Duodenal mucosa (tissue), 2 donors: ENCODE measurements around the gene CAPN9.

Experiments
- H3K27ac ChIP-seq: one replicate; pipeline ENCODE4 v1.7.0; 2013; ENCODE audit warnings: low read depth, low read length
- H3K27me3 ChIP-seq, 2 donors: one replicate each; pipeline ENCODE4 v1.7.0; 2013; ENCODE audit warnings: low read length in 2 of 2, control low read depth in 1 of 2; ENCODE audit not compliant: insufficient read depth in 2 of 2, control insufficient read depth in 1 of 2
- H3K36me3 ChIP-seq, 2 donors: one replicate each; pipeline ENCODE4 v1.7.0; 2013; ENCODE audit warnings: low read length in 2 of 2, control low read depth in 1 of 2; ENCODE audit not compliant: insufficient read depth in 2 of 2, control insufficient read depth in 1 of 2
- H3K4me1 ChIP-seq, 2 donors: one replicate each; pipeline ENCODE4 v1.7.0; 2013; ENCODE audit warnings: low read length in 2 of 2, control low read depth in 1 of 2; ENCODE audit not compliant: insufficient read depth in 2 of 2, control insufficient read depth in 1 of 2
- H3K4me3 ChIP-seq, 2 donors: one replicate each; pipeline ENCODE4 v1.7.0; 2013; ENCODE audit warnings: low read length in 2 of 2, low read depth in 1 of 2
- H3K9ac ChIP-seq, 2 donors: one replicate each; pipeline ENCODE4 v1.7.0; 2013; ENCODE audit warnings: low read length in 2 of 2, low read depth in 1 of 2
- H3K9me3 ChIP-seq, 2 donors: one replicate each; pipeline ENCODE4 v1.7.0; 2013; ENCODE audit warnings: low read length in 2 of 2, control low read depth in 1 of 2; ENCODE audit not compliant: control insufficient read depth in 1 of 2

CAPN9 gene

DNA sequence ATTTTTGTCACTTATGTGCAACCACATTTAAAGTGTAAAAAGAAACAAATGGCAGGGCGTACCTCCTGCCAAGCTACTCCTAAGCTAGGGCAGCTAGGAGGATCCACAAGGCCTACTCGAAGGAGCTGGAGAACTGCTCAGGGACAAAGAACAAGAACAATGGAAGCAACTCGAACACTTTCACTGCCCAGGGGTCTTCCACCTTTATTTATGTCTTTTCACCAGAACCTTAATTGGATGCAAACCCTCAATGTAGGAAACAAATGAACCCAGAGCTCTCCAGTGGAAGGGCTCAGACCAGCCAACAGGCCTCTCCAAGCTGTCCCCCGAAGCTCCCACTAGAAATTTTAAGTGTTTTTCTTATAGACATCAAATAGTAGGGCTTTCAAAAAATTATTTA is 81.2 kb downstream of the CAPN9 start:
- Histone ChIP-seq H3K36me3 (no peaks in the 10 kb centered on the region), H3K9ac (no peak overlapping the region), H3K4me3 (no peak overlapping the region), H3K27me3 (no peaks in the 10 kb centered on the region), H3K27ac (no peak overlapping the region), H3K4me1 (peaks cover 29 to 43% of the 10 kb centered on the region in 2 donors), H3K9me3 (no peaks in the 10 kb centered on the region)

DNA sequence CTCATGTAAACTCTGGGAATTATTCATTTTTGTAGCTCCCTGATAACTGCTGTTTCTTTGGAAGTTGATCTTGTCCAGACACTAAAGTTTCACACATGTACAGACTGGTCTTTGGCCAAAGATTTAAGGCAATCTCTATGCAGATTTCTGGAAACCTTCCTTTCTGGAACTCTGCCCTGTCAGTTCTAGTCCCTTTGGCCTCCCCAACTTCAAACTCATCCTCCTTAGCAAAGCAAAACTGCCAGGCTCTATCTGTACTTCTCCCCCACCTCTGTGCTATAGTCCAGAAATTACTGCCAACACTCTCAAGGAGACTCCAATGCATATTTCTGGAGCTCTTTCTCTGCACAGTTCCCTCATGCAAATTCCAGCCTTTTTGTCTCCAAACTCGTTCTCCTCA is 84.6 kb downstream of the CAPN9 start:
- no peaks in the 10 kb centered on the region for H3K9me3 ChIP-seq
- no peak overlapping the region for H3K9ac ChIP-seq
- no peak overlapping the region for H3K27ac ChIP-seq
- H3K4me1 ChIP-seq = peaks cover 0 to 10% of the 10 kb centered on the region in 2 donors
- H3K36me3 ChIP-seq = no peaks in the 10 kb centered on the region
- no peaks in the 10 kb centered on the region for H3K27me3 ChIP-seq
- H3K4me3 ChIP-seq = no peak overlapping the region

DNA sequence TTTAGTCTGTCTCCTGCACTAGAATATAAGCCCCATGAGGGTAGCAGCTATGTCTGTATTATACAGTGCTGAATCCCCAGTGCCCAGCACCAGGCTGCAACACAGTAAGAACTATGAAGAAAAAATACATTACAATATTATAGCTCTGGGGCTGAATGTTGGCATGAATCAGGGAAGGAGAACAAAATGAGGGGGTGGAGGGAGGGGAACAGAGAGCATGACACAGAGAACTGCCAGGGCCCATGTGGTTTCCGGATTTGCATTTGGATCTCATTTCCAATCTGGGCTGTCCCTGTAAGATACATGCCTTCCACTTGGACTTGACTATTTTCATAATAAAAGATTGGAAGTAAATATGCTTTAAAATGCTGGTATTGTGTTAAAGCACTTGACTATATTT is 85.3 kb downstream of the CAPN9 start:
- Histone ChIP-seq H3K9ac (no peak overlapping the region), H3K27me3 (no peaks in the 10 kb centered on the region), H3K27ac (no peak overlapping the region), H3K36me3 (no peaks in the 10 kb centered on the region), H3K4me3 (no peak overlapping the region), H3K4me1 (peaks cover 0 to 5% of the 10 kb centered on the region in 2 donors), H3K9me3 (no peaks in the 10 kb centered on the region)

DNA sequence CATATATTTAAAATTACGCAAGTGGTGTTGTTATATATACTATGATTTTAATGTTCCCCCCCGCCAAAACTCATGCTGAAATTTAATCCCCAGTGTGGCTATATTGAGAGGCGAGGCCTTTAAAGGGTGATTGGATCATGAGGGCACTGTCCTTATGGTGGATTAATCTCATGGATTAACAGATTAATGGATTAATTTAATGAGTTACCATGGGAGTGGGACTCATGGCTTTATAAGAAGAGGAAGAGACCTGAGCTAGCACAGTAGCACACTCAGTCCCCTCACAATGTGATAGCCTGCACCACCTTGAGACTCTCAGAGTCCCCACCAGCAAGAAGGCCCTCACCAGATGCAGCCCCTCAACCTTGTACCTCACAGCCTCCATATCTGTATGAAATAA is 86.3 kb downstream of the CAPN9 start:
- Histone ChIP-seq H3K4me3 (no peak overlapping the region), H3K27me3 (no peaks in the 10 kb centered on the region)

DNA sequence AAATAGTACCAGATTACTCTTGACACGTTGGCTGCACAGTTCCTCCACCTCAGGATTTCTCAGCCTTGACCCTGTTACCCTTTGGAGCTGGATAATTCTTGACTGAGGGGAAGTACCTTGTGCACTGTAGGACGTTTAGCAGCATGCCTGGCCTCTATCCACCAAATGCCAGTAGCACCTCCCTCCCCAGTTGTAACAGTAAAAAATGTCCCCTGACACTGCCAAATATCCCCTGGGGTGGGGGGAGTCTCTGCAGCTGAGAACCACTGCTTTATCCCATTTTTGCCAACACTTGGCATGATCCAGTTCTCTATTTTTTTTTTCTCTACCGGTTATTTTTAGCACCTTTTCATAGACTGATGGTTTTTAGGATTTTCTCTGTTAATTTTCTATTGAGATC is 87.1 kb downstream of the CAPN9 start:
- Histone ChIP-seq H3K4me1 (peaks cover 0 to 4% of the 10 kb centered on the region in 2 donors), H3K9ac (no peak overlapping the region), H3K36me3 (peaks cover 0 to 9% of the 10 kb centered on the region in 2 donors), H3K27me3 (no peaks in the 10 kb centered on the region), H3K27ac (no peak overlapping the region), H3K9me3 (no peaks in the 10 kb centered on the region), H3K4me3 (no peak overlapping the region)

More for the DNA sequence above, 86.3 kb downstream of the CAPN9 start:
- Histone ChIP-seq H3K9me3 (no peaks in the 10 kb centered on the region), H3K27ac (no peak overlapping the region), H3K36me3 (peaks cover 0 to under 1% of the 10 kb centered on the region in 2 donors), H3K9ac (no peak overlapping the region), H3K4me1 (peaks cover 0 to 4% of the 10 kb centered on the region in 2 donors)

DNA sequence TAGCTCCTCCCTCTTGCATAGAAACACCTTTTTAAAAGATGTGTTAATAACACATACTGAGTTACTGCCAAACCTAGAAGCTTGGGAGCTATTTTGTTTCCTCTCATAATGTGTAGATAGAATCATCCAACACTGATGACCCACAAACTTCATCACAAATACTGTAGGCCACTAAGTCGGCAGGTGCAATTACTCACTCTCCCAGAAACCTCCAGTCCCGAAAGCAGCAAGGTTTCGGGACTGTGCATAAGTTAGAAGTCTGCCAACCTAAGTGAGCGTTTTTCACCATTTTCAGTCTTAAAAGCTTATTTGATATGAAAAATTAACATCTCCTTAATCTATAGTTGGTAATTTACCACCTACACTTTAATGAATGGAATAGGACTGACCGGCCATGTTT is 89.2 kb downstream of the CAPN9 start:
- H3K27ac ChIP-seq = no peak overlapping the region
- H3K36me3 ChIP-seq = peaks cover 0 to 22% of the 10 kb centered on the region in 2 donors
- H3K4me3 ChIP-seq = no peak overlapping the region
- no peaks in the 10 kb centered on the region for H3K9me3 ChIP-seq
- no peak overlapping the region for H3K9ac ChIP-seq
- H3K4me1 ChIP-seq = peaks cover 0 to 4% of the 10 kb centered on the region in 2 donors
- no peaks in the 10 kb centered on the region for H3K27me3 ChIP-seq

DNA sequence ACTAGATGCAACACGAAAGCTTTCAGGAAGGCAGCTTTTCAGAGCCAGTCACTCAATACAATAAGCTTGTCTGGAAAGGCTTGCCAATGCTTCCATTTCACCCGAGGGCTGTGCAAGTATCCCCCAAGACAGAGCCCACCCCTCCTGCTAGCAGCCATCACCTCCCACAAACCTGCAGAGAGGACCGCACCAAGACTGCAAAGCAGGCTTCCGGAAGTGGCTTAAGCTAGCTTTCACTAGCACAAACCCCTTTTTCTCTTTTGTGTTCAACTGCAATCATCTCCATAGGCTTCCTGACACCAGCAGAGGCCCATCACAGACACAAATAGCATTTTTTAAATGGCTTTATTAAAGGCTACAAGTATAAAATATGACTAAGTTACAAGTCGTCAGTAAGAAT is 89.6 kb downstream of the CAPN9 start:
- H3K36me3 ChIP-seq = peaks cover 0 to 27% of the 10 kb centered on the region in 2 donors
- peaks cover 0 to 3% of the 10 kb centered on the region in 2 donors for H3K4me1 ChIP-seq
- H3K27ac ChIP-seq = no peak overlapping the region
- H3K9me3 ChIP-seq = no peaks in the 10 kb centered on the region
- H3K4me3 ChIP-seq = no peak overlapping the region
- H3K9ac ChIP-seq = no peak overlapping the region
- no peaks in the 10 kb centered on the region for H3K27me3 ChIP-seq

DNA sequence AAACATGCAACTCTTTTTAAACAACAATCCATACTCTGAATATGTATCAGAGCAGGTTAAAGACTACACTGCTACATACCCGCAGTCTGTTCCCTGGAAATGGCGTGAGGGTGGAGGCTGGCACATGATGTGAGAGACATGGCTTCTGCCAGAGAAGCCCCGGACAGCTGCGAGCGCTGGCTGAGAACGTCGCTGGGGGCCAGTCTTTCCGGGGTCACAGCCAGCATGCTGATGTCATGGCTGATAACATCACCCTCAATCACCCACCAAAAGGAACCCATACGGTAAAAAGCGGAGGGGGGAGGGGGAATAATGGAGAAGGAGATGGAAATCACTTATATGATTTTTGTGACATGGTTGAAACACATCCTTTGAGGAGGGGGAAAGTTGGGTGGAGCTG is 92.0 kb downstream of the CAPN9 start:
- H3K9ac ChIP-seq = no peak overlapping the region
- H3K36me3 ChIP-seq = peaks cover 0 to 47% of the 10 kb centered on the region in 2 donors
- no peak overlapping the region for H3K27ac ChIP-seq
- no peaks in the 10 kb centered on the region for H3K9me3 ChIP-seq
- no peak overlapping the region for H3K4me3 ChIP-seq
- H3K27me3 ChIP-seq = no peaks in the 10 kb centered on the region
- no peaks in the 10 kb centered on the region for H3K4me1 ChIP-seq

DNA sequence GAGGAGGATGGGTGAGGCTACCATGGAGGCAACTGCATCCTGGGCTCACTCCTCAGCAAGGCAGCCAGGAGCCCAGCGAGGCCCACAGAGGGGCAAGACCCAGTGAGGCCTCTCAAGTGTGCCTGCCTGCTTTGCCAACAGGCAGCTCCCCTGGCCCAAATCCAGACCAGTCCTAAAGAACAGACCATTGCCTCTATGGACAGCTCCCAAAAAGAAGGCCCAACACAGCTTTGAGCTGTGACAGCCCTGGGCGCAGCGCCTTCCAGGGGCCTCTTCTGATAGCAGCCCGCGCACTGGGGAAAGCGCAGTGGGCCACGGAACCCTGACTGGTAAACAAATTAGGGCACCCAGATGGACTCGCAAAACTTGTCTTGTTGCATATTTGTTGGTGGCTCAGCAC is 95.6 kb downstream of the CAPN9 start:
- no peak overlapping the region for H3K9ac ChIP-seq
- H3K36me3 ChIP-seq = peaks cover 0 to 52% of the 10 kb centered on the region in 2 donors
- H3K4me1 ChIP-seq = no peaks in the 10 kb centered on the region
- H3K27ac ChIP-seq = no peak overlapping the region
- no peak overlapping the region for H3K4me3 ChIP-seq
- H3K27me3 ChIP-seq = no peaks in the 10 kb centered on the region
- no peaks in the 10 kb centered on the region for H3K9me3 ChIP-seq

DNA sequence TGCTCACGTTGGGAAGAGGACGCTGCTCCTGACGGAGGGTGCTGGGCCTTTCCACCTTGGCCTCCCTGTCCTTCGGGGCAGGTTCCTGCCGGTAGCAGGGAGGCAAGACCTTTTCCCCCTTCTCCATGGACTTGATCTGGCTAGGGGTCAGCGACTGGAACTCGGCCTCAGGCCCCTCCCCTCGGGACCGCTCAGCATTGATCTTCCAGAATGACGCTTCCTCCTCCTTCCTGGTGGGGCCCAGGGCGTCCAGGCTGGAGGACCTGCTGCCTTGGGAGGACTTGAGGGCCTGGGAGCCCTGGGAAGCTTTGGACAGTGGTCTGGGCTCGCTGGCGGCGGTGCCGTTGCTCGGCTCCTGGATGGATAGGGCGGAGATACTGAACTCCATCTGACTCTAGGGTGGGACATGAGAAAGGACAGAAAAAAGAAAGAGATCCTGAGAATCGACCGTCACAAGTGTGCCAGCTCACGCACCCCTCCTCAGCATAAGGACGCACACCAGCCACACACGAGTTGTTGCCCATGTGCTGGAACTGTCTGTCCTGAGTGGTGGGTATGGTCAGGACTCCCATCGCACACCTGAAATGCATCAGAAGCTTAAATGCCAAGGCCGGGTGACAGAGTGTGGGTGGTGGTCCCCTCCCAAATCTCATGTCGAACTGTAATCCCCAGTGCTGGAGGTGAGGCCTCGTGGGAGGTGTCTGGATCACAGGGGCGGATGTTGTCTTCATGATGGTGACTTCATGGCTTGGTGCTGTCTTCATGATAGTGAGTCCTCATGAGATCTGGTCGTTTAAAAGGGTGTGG is 96.5 kb downstream of the CAPN9 start:
- Histone ChIP-seq H3K27me3 (no peaks in the 10 kb centered on the region), H3K36me3 (peaks cover 0 to 49% of the 10 kb centered on the region in 2 donors), H3K4me3 (no peak overlapping the region), H3K4me1 (peaks cover 0 to under 1% of the 10 kb centered on the region in 2 donors), H3K9me3 (no peaks in the 10 kb centered on the region), H3K9ac (no peak overlapping the region), H3K27ac (no peak overlapping the region)
